HL-60 (cell line): ENCODE results near the gene ALKBH1.

ENCODE experiments used
- CTCF ChIP-seq: IDR thresholded peaks from one replicate; pipeline ENCODE4 v1.5.1; 2011; ENCODE audit warnings: low read length, control low read depth, inconsistent platforms; ENCODE audit not compliant: insufficient read depth
- GABPA ChIP-seq: IDR thresholded peaks from 2 replicates; pipeline ENCODE4 v1.6.1; 2012; ENCODE audit warnings: low read depth
- POLR2AphosphoS5 ChIP-seq: IDR thresholded peaks from 2 replicates; pipeline ENCODE4 v1.6.1; 2012; ENCODE audit warnings: low read depth
- TF ChIP-seq, protein P1 (sequence below): IDR thresholded peaks from 2 replicates; pipeline ENCODE4 v1.6.1; 2012; ENCODE audit warnings: low read depth; ENCODE audit not compliant: insufficient replicate concordance

GRCh38 chr14:77660754-77661153, 47.1 kb downstream of the ALKBH1 start:
- TF ChIP-seq CTCF = no peak
- no peak for TF ChIP-seq POLR2AphosphoS5
- TF ChIP-seq, protein P1, sequence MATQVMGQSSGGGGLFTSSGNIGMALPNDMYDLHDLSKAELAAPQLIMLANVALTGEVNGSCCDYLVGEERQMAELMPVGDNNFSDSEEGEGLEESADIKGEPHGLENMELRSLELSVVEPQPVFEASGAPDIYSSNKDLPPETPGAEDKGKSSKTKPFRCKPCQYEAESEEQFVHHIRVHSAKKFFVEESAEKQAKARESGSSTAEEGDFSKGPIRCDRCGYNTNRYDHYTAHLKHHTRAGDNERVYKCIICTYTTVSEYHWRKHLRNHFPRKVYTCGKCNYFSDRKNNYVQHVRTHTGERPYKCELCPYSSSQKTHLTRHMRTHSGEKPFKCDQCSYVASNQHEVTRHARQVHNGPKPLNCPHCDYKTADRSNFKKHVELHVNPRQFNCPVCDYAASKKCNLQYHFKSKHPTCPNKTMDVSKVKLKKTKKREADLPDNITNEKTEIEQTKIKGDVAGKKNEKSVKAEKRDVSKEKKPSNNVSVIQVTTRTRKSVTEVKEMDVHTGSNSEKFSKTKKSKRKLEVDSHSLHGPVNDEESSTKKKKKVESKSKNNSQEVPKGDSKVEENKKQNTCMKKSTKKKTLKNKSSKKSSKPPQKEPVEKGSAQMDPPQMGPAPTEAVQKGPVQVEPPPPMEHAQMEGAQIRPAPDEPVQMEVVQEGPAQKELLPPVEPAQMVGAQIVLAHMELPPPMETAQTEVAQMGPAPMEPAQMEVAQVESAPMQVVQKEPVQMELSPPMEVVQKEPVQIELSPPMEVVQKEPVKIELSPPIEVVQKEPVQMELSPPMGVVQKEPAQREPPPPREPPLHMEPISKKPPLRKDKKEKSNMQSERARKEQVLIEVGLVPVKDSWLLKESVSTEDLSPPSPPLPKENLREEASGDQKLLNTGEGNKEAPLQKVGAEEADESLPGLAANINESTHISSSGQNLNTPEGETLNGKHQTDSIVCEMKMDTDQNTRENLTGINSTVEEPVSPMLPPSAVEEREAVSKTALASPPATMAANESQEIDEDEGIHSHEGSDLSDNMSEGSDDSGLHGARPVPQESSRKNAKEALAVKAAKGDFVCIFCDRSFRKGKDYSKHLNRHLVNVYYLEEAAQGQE = no peak
- TF ChIP-seq GABPA = no peak
